Measurements from ENCODE around the gene PET117. TPM values are rescaled to one million over a fixed set of nuclear protein-coding genes. Genes with fewer than 3 reads are reported as not detected.
"Not testable (repeated sequence)": the region's sequence is repeated elsewhere in the genome, so short reads cannot be mapped to it uniquely, and the experiment has no call there.

Gene PET117
- total and polyA plus RNA-seq, 12 donors: 4.5 to 45.4 (median 17.8) TPM

- Histone ChIP-seq H3K4me3 (no peak overlapping the region), H3K9me3 (replicated peaks in 1 of 3) (no peaks in the 10 kb centered on the region), H3K27ac (no peak overlapping the region), H3K36me3 (replicated peaks in 1 of 2) (no peaks in the 10 kb centered on the region), H3K27me3 (no peaks in the 10 kb centered on the region), H3K4me1 (replicated peaks in 1 of 2) (no peaks in the 10 kb centered on the region)
- intact Hi-C loops (cut with DNase I): no loop called here
- 64 to 78% (median 68%) methylated on average over 5 of the region's 5 CpGs for WGBS, 4 donors
- TF ChIP-seq CTCF (IDR thresholded peaks at IDR 0.05): no peak
- no peak for TF ChIP-seq POLR2A (IDR thresholded peaks at IDR 0.05)
- DNase-seq: no peak
Measured at GRCh38 chr20:18094191-18094590, 43.5 kb upstream of the PET117 start.

GRCh38 chr20:18100569-18100968 lies 37.1 kb upstream of the PET117 start:
- 89 to 94% (median 93%) methylated on average over 11 of the region's 11 CpGs for WGBS, 4 donors
- DNase-seq: not testable (repeated sequence)

GRCh38 chr20:18101125-18101810 lies 36.4 kb upstream of the PET117 start:
- Histone ChIP-seq H3K4me3 (no peak overlapping the region), H3K27me3 (no peaks in the 10 kb centered on the region), H3K4me1 (replicated peaks in 1 of 2) (no peaks in the 10 kb centered on the region), H3K27ac (no peak overlapping the region), H3K36me3 (replicated peaks in 1 of 2) (no peaks in the 10 kb centered on the region), H3K9me3 (replicated peaks in 1 of 3) (no peaks in the 10 kb centered on the region)
- 51 to 56% (median 55%) methylated on average over 7 of the region's 7 CpGs for WGBS, 4 donors
- intact Hi-C loops (cut with DNase I): no loop called here
- TF ChIP-seq POLR2A (IDR thresholded peaks at IDR 0.05) (no peak), CTCF (IDR thresholded peaks at IDR 0.05) (no peak)
- DNase-seq: no peak

More at GRCh38 chr20:18100569-18100968, 37.1 kb upstream of the PET117 start:
- H3K27ac ChIP-seq; H3K9me3 ChIP-seq (replicated peaks in 1 of 3); H3K27me3 ChIP-seq; H3K36me3 ChIP-seq (replicated peaks in 1 of 2); H3K4me1 ChIP-seq (replicated peaks in 1 of 2); H3K4me3 ChIP-seq; intact Hi-C loops (cut with DNase I): not testable (repeated sequence)

GRCh38 chr20:18103497-18103896 lies 34.2 kb upstream of the PET117 start:
- no peak for DNase-seq
- intact Hi-C loops (cut with DNase I): no loop called here
- TF ChIP-seq POLR2A (IDR thresholded peaks at IDR 0.05) (no peak), CTCF (IDR thresholded peaks at IDR 0.05) (no peak)
- H3K9me3 ChIP-seq (replicated peaks in 1 of 3): no peaks in the 10 kb centered on the region
- H3K4me1 ChIP-seq (replicated peaks in 1 of 2): no peaks in the 10 kb centered on the region
- H3K4me3 ChIP-seq: no peak overlapping the region
- no peaks in the 10 kb centered on the region for H3K27me3 ChIP-seq
- H3K27ac ChIP-seq: no peak overlapping the region
- no peaks in the 10 kb centered on the region for H3K36me3 ChIP-seq (replicated peaks in 1 of 2)
- 61 to 64% (median 62%) methylated on average over 1 of the region's 1 CpG for WGBS, 4 donors

DNA sequence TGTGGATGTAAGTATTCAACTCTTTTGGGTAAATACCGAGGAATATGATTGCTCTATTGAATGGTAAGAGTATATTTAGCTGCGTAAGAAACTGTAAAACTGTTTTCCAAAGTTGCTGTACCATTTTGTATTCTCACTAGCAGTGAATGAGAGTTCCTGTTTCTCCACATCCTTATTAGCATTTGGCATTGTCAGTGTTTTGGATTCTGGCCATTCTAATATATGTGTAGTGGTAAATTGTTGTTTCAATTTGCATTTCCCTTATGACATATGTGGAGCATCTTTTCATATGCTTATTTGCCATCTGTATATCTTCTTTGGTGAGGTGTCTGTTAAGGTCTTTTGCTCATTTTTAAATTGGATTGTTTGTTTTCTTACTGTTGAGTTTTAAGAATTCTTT lies 29.3 kb upstream of the PET117 start:
- Histone ChIP-seq H3K27ac (no peak overlapping the region), H3K4me1 (replicated peaks in 1 of 2) (no peaks in the 10 kb centered on the region), H3K27me3 (no peaks in the 10 kb centered on the region), H3K9me3 (replicated peaks in 1 of 3) (no peaks in the 10 kb centered on the region), H3K36me3 (replicated peaks in 1 of 2) (no peaks in the 10 kb centered on the region), H3K4me3 (no peak overlapping the region)
- 87 to 94% (median 87%) methylated on average over 2 of the region's 2 CpGs for WGBS, 4 donors
- no peak for DNase-seq
- intact Hi-C loops (cut with DNase I): no loop called here
- TF ChIP-seq POLR2A (IDR thresholded peaks at IDR 0.05): no peak
- TF ChIP-seq CTCF (IDR thresholded peaks at IDR 0.05): no peak

GRCh38 chr20:18128574-18128973 lies 9.1 kb upstream of the PET117 start:
- intact Hi-C loops (cut with DNase I); H3K27ac ChIP-seq; H3K9me3 ChIP-seq (replicated peaks in 1 of 3): not testable (repeated sequence)

More at GRCh38 chr20:18128574-18128973, 9.1 kb upstream of the PET117 start:
- 44 to 61% (median 46%) methylated on average over 1 of the region's 1 CpG for WGBS, 4 donors
- H3K36me3 ChIP-seq (replicated peaks in 1 of 2); H3K4me3 ChIP-seq; DNase-seq; H3K4me1 ChIP-seq (replicated peaks in 1 of 2); H3K27me3 ChIP-seq: not testable (repeated sequence)
